ENCODE data around the gene CTBP2.

CTBP2 gene

DNA sequence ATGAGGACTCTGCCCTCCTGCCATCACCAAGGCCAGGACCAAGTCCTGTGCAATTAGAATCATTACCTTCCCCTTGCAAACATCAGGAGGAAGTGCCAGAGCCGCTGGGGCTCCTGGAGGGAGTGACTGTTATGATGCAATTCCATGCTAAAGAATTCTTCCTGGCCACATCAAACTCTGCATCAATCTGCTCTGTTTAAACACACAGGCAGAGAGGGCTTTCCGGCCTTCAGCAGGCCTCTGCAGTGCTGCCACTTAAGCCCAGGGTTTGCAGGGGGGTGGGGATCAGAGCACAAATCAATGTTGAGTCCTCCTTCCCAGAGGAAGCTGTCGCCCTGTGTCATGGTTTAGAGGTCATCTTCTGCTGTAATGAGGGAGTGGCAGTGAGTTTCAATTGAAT, 58.1 kb downstream of the CTBP2 start:
- no peak for DNase-seq (ENCODE audit: low read depth)
- TF ChIP-seq, protein P1, sequence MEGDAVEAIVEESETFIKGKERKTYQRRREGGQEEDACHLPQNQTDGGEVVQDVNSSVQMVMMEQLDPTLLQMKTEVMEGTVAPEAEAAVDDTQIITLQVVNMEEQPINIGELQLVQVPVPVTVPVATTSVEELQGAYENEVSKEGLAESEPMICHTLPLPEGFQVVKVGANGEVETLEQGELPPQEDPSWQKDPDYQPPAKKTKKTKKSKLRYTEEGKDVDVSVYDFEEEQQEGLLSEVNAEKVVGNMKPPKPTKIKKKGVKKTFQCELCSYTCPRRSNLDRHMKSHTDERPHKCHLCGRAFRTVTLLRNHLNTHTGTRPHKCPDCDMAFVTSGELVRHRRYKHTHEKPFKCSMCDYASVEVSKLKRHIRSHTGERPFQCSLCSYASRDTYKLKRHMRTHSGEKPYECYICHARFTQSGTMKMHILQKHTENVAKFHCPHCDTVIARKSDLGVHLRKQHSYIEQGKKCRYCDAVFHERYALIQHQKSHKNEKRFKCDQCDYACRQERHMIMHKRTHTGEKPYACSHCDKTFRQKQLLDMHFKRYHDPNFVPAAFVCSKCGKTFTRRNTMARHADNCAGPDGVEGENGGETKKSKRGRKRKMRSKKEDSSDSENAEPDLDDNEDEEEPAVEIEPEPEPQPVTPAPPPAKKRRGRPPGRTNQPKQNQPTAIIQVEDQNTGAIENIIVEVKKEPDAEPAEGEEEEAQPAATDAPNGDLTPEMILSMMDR (IDR thresholded peaks at IDR 0.05; ENCODE audit: insufficient read depth, low read depth, low read length, missing control alignments), result no peak
- no peak overlapping the region for H3K4me3 ChIP-seq (ENCODE audit: low read depth, low read length)

DNA sequence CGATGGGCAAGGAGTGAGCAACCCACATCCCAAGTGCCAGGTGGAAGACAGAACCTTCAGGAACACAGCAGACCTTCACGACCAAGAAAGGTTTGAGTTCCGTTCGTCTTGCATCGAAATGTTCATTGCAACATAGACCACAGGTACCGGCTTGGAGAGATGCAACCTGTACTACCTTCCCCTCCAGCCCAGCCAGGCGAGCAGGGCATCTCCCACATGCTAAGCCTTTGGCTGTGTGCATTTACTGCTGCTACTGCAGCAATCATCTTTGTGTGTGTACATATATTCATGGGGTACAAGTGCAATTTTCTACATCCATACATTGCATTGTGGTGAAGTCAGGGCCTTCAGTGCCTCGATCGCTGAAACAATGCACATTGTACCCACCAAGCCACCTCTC, 58.8 kb downstream of the CTBP2 start:
- TF ChIP-seq, protein P1 (IDR thresholded peaks at IDR 0.05; ENCODE audit: insufficient read depth, low read depth, low read length, missing control alignments), result no peak
- no peak for DNase-seq (ENCODE audit: low read depth)
- no peak overlapping the region for H3K4me3 ChIP-seq (ENCODE audit: low read depth, low read length)

DNA sequence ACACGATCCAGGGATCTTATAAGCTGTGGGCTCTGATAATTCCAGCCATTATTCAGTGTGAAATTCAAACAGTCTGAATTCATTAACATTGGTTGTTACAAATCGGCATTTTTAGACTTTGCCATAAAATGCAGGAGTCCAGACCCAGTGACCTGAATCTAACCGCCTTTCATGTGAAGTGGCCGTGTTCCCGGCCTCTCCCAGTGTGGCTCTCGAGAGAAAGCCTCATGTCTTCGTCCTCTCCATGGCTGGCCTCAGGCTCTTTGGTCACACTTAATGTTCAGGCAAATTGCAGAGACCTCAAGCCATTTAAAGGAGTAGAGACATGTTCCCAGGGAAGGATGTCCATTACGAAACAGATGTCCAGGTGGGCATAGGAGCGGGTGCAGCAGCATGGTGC, 59.3 kb downstream of the CTBP2 start:
- DNase-seq (ENCODE audit: low read depth), result no peak
- no peak overlapping the region for H3K4me3 ChIP-seq (ENCODE audit: low read depth, low read length)
- TF ChIP-seq, protein P1 (IDR thresholded peaks at IDR 0.05; ENCODE audit: insufficient read depth, low read depth, low read length, missing control alignments), result no peak

DNA sequence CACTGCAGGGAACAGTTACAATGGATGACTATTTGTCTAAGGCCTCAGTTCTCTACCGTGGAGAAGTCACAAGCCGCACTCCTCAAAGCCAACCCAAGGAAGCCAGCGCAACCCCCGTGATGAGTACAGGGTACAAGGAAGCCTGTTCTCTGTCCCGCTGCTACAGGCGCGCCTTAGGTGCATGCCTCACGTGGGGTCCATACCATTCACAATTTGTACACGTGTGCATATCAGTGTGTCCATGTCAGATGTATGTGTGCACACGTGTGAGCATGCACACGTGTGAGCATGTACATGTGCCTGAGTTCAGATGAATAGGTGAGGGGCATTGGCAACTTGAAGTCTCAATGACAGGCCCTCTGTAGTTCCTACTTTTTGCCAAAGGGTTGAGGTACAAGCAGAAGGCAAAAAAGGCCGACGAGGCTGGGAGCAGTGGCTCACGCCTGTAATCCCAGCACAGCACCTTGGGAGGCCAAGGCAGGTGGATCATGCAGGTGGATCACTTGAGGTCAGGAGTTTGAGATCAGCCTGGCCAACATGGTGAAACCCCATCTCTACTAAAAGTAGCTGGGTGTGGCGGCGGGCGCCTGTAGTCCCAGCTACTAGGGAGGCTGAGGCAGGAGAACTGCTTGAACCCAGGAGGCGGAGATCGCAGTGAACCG, 62.8 kb downstream of the CTBP2 start:
- DNase-seq (ENCODE audit: low read depth), result no peak
- TF ChIP-seq, protein P1 (IDR thresholded peaks at IDR 0.05; ENCODE audit: insufficient read depth, low read depth, low read length, missing control alignments), result no peak
- no peak overlapping the region for H3K4me3 ChIP-seq (ENCODE audit: low read depth, low read length)

DNA sequence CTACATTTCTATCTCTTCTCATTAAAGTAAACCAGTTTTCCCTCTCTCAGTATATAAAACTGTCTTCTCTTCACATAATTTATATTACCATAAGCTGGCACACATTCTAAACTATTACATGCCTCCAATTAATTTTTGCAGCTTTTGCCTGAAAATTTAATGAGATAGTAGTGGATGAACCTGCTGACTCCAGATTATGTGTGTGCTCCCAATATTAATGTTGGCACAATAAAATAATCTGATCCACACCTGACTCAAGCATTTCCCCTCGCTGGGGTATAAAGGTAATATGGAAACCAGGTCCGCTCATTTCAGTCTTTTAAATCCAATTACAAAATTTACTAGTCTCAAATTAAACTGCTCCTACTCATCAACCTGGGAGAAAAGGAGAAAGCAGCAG, 63.4 kb downstream of the CTBP2 start:
- no peak overlapping the region for H3K4me3 ChIP-seq (ENCODE audit: low read depth, low read length)
- TF ChIP-seq, protein P1 (IDR thresholded peaks at IDR 0.05; ENCODE audit: insufficient read depth, low read depth, low read length, missing control alignments), result no peak
- no peak for DNase-seq (ENCODE audit: low read depth)

DNA sequence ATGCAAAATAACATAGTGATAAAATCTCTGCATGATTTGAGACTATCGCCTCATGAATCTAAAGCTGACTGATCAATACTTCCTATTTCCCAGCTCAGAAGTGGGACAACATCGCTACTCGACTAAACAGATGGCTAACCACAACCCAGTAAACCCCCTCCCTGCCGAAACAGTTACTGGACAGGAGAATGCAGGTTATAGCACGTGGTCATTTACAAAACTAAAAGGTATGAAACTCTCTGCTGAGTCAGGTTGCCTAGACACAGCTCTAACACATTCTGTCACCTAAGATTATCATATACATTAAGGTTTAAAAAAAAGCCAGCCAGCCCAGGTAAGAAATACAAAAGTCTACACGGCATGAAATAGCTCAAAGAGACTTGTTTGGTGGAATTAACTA, 64.0 kb downstream of the CTBP2 start:
- TF ChIP-seq, protein P1 (IDR thresholded peaks at IDR 0.05; ENCODE audit: insufficient read depth, low read depth, low read length, missing control alignments), result no peak
- peak; percentile 18 for DNase-seq (ENCODE audit: low read depth)
- H3K4me3 ChIP-seq (ENCODE audit: low read depth, low read length), result no peak overlapping the region

DNA sequence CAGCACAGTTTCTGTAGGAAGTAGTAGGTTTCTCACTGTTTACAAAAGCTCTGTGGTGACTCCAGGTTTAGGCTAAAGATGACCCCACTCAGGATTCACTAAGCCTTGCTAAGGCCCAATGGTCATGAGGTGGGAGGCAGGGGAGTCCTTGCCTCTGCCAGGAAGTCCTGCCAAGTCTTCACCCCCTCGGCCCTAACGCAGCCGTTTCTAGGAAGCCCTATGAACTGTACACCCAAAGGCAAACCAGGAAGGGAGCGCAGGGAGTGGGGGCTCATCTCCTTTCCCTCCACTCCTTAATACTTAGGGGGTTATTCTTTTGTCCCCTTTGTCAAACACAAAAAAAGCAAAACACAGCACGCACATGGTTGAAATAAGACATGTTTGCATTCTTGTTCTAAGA, 64.6 kb downstream of the CTBP2 start:
- TF ChIP-seq, protein P1 (IDR thresholded peaks at IDR 0.05; ENCODE audit: insufficient read depth, low read depth, low read length, missing control alignments), result no peak
- no peak overlapping the region for H3K4me3 ChIP-seq (ENCODE audit: low read depth, low read length)
- no peak for DNase-seq (ENCODE audit: low read depth)

All from GM12865 (cell line).